GM19025 (cell line): ENCODE data around the gene CORO7.

Experiments
- ATAC-seq: cut with Tn5 transposase; IDR thresholded peaks from one replicate; pipeline ENCODE4 v1.9.1; 2021; ENCODE audit warnings: mild to moderate bottlenecking, low read depth, moderate library complexity; ENCODE audit not compliant: unreplicated experiment

CORO7 gene

GRCh38 chr16:4324492-4325252, 91.7 kb downstream of the CORO7 start:
- ATAC-seq = no peak

GRCh38 chr16:4323845-4324488, 92.4 kb downstream of the CORO7 start:
- no peak for ATAC-seq

- no peak for ATAC-seq
Measured at GRCh38 chr16:4323071-4323844, 93.1 kb downstream of the CORO7 start.

GRCh38 chr16:4322121-4323052, 94.0 kb downstream of the CORO7 start:
- ATAC-seq = no peak

- no peak for ATAC-seq
Measured at GRCh38 chr16:4321286-4322120, 94.9 kb downstream of the CORO7 start.

GRCh38 chr16:4320571-4321137, 95.7 kb downstream of the CORO7 start:
- ATAC-seq = no peak

- ATAC-seq = peak; percentile 39
Measured at GRCh38 chr16:4319454-4320421, 96.7 kb downstream of the CORO7 start.

GRCh38 chr16:4318967-4319366, 97.4 kb downstream of the CORO7 start:
- no peak for ATAC-seq

GRCh38 chr16:4318451-4318910, 97.9 kb downstream of the CORO7 start:
- ATAC-seq = no peak

GRCh38 chr16:4317532-4318450, 98.6 kb downstream of the CORO7 start:
- ATAC-seq = no peak

GRCh38 chr16:4316864-4317531, 99.4 kb downstream of the CORO7 start:
- no peak for ATAC-seq

GRCh38 chr16:4316108-4316863, 100.1 kb downstream of the CORO7 start:
- ATAC-seq = no peak

- ATAC-seq = no peak
Measured at GRCh38 chr16:4315186-4316107, 100.9 kb downstream of the CORO7 start, which contains the start of gene GLIS2. TSS of gene GLIS2 (plus strand) at chr16:4316067. CDS start at chr16:4332281, 16,214 bp downstream.

- ATAC-seq = no peak
Measured at GRCh38 chr16:4314532-4315185, 101.7 kb downstream of the CORO7 start.
